Measurements from ENCODE around the gene MIOX. TPM values are rescaled to one million over a fixed set of nuclear protein-coding genes. Genes with fewer than 3 reads are reported as not detected.

The MIOX gene
- total and polyA plus RNA-seq, 2 of the 13 experiments (the other 11 are each of a cell fraction or from before 2014, with no cell fraction given) = 1.5 to 2.9 TPM

GRCh38 chr22:50531962-50532674 lies 45.5 kb downstream of the MIOX start (continued):
- TF ChIP-seq ELF4 (CRISPR knock-in tag; IDR thresholded peaks at IDR 0.05; ENCODE audit: borderline replicate concordance) (no peak), RBFOX2 (IDR thresholded peaks at IDR 0.05; ENCODE audit: low read depth, low read length) (peak; percentile 30), HNF1B (CRISPR knock-in tag; IDR thresholded peaks at IDR 0.05) (0 out of 2 replicates have a peak, but pooled peaks have one; percentile 22), HNRNPK (IDR thresholded peaks at IDR 0.05; ENCODE audit: low read depth, low read length, poor library complexity, severe bottlenecking) (peak; percentile 67), ZNF616 (CRISPR knock-in tag; IDR thresholded peaks at IDR 0.05; ENCODE audit: low read depth) (no peak), ZNF746 (CRISPR knock-in tag; IDR thresholded peaks at IDR 0.05) (0 out of 2 replicates have a peak, but pooled peaks have one; percentile 28), ZNF501 (CRISPR knock-in tag; IDR thresholded peaks at IDR 0.05) (0 out of 2 replicates have a peak, but pooled peaks have one; percentile 37), SP5 (CRISPR knock-in tag; IDR thresholded peaks at IDR 0.05; ENCODE audit: borderline replicate concordance, low read depth) (peak; percentile 43; the same call in 1 of the 2 replicates), JUN (CRISPR knock-in tag; IDR thresholded peaks at IDR 0.05) (0 out of 2 replicates have a peak, but pooled peaks have one; percentile 54), IKZF4 (CRISPR knock-in tag; IDR thresholded peaks at IDR 0.05; ENCODE audit: borderline replicate concordance, low read depth, not compliant biosample characterization) (no peak), UBTF (CRISPR knock-in tag; IDR thresholded peaks at IDR 0.05) (peak; percentile 71), ARID4A (CRISPR knock-in tag; IDR thresholded peaks at IDR 0.05; ENCODE audit: borderline replicate concordance) (peak; percentile 51; the same call in 1 of the 2 replicates), MTA1 (CRISPR knock-in tag; IDR thresholded peaks at IDR 0.05; ENCODE audit: borderline replicate concordance) (peak; percentile 23; the same call in 1 of the 2 replicates), ZFP90 (CRISPR knock-in tag; IDR thresholded peaks at IDR 0.05; ENCODE audit: borderline replicate concordance) (peak; percentile 50; the same call in 1 of the 2 replicates), HNRNPUL1 (IDR thresholded peaks at IDR 0.05; ENCODE audit: low read depth, low read length) (no peak)
- TF ChIP-seq, protein P1, sequence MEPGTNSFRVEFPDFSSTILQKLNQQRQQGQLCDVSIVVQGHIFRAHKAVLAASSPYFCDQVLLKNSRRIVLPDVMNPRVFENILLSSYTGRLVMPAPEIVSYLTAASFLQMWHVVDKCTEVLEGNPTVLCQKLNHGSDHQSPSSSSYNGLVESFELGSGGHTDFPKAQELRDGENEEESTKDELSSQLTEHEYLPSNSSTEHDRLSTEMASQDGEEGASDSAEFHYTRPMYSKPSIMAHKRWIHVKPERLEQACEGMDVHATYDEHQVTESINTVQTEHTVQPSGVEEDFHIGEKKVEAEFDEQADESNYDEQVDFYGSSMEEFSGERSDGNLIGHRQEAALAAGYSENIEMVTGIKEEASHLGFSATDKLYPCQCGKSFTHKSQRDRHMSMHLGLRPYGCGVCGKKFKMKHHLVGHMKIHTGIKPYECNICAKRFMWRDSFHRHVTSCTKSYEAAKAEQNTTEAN (CRISPR knock-in tag; conservative IDR thresholded peaks at IDR 0.05) = no peak
